Naive thymus-derived CD8-positive, alpha-beta T cell (primary cell): Measurements from ENCODE around the gene ARTN. TPM values are rescaled to one million over a fixed set of nuclear protein-coding genes. Genes with fewer than 3 reads are reported as not detected.

Source experiments
- ATAC-seq, 2 donors: fragments of 150-1000 bp; cut with Tn5 transposase in 1 of 2; sonication (Bioruptor Pico), chemical (Tn5 transposase) in 1 of 2; 1 replicate in 1 of 2; 2 replicates in 1 of 2; pipeline ENCODE4 v1.10.0; 2021; ENCODE audit warnings: mild to moderate bottlenecking in 2 of 2, moderate library complexity in 2 of 2
- POLR2A ChIA-PET: fragments of 350-600 bp; sonication (Branson Sonifier 250); formaldehyde crosslinking; loops from one replicate; lab custom pipeline; 2021; ENCODE audit warnings: antibody characterized with exemption; lab: Charles Lee
- DNase-seq, 10 donors: peaks; one replicate each; pipeline versions ENCODE4 v3.0.0 to v3.0.0-alpha.2; 2020 to 2022
- H3K27ac Mint-ChIP-seq, 10 donors: one replicate each; pipeline ENCODE4 v1.8.0; 2020 to 2022; ENCODE audit warnings: mild to moderate bottlenecking in 10 of 10, mixed read lengths in 10 of 10, moderate library complexity in 4 of 10, inconsistent platforms in 1 of 10
- H3K27me3 Mint-ChIP-seq, 5 donors: one replicate each; pipeline ENCODE4 v1.8.0; 2021 to 2022; ENCODE audit warnings: mixed read lengths in 5 of 5
- H3K36me3 Mint-ChIP-seq, 3 donors: one replicate each; pipeline ENCODE4 v1.8.0; 2020 to 2022; ENCODE audit warnings: mixed read lengths in 3 of 3, mild to moderate bottlenecking in 2 of 3, inconsistent platforms in 1 of 3
- H3K4me1 Mint-ChIP-seq, 4 donors: one replicate each; pipeline ENCODE4 v1.8.0; 2021 to 2022; ENCODE audit warnings: mixed read lengths in 4 of 4
- H3K4me3 Mint-ChIP-seq, 10 donors: one replicate each; pipeline ENCODE4 v1.8.0; 2020 to 2022; ENCODE audit warnings: mild to moderate bottlenecking in 10 of 10, mixed read lengths in 10 of 10, moderate library complexity in 6 of 10, inconsistent platforms in 1 of 10
- H3K9me3 Mint-ChIP-seq, 9 donors: one replicate each; pipeline ENCODE4 v1.8.0; 2020 to 2022; ENCODE audit warnings: mixed read lengths in 9 of 9, mild to moderate bottlenecking in 3 of 9, inconsistent platforms in 1 of 9, moderate library complexity in 1 of 9
- polyA plus RNA-seq, 3 donors: library from polyadenylated mRNA; unstranded; fragments of 300-500 nt; fragmentation: Illumina TruSeq; gene quantifications; one replicate each; pipeline ENCODE4 v1.2.3, GENCODE V29; 2021
- total RNA-seq, 8 experiments: library from RNA in 2 of 8; stranded (reverse) in 2 of 8; gene quantifications; one replicate each; pipeline ENCODE4 v1.2.3 and lab custom pipeline; 2021 to 2026

ARTN gene
- total and polyA plus RNA-seq, 5 experiments from 2014 or later, result 0.25 to 0.96 TPM; not detected in 3

DNA sequence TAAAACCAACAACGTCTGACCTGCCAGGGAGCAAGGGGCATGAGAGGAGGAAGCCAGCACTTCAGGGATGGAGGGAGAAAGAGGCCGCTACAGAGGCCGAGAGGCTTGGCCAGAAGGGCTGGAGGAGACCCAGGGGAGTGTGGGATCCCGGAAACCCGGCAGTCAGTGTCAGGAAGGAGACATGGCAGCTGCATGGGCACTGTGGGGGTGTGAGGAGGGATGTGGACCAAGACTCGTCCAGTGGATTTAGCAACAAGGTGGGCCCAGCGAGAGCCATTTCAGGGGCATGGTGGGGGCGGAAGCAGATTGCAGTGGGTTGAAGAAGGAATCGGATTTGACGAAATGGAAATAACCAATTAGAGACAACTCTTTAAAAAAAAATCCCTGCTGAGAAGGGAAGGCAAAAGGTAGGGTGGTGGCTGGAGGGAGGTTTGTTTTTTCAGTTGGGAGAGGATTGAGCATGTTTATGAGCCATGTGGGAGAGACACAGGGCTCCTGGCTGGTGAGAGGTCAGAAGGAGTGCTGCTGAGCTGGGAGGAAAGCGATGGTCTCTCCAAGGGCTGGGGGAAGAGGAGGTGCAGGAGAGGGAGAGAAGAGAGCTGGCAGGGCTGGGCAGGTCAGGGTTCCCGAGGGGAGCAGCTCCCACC, 49.8 kb downstream of the ARTN start:
- peak overlapping the region in 2 of 10 donors; percentile 5 to 20 for H3K4me3 Mint-ChIP-seq
- no peak for ATAC-seq
- no peaks in the 10 kb centered on the region for H3K9me3 Mint-ChIP-seq
- H3K27ac Mint-ChIP-seq, result peak overlapping the region in 1 of 10 donors; percentile 12
- H3K27me3 Mint-ChIP-seq, result peaks cover 3 to 19% (median 11%) of the 10 kb centered on the region in 5 donors
- POLR2A ChIA-PET, result no interaction called here
- DNase-seq, result no peak
- H3K4me1 Mint-ChIP-seq, result peaks cover 8 to 18% (median 14%) of the 10 kb centered on the region in 4 donors
- H3K36me3 Mint-ChIP-seq, result peaks cover 0 to 6% (median 3%) of the 10 kb centered on the region in 3 donors

- DNase-seq, result no peak
- no peak for ATAC-seq
- peaks cover 0 to under 1% (median 0%) of the 10 kb centered on the region in 3 donors for H3K36me3 Mint-ChIP-seq
- H3K9me3 Mint-ChIP-seq, result no peaks in the 10 kb centered on the region
- H3K4me1 Mint-ChIP-seq, result peaks cover 2 to 10% (median 7%) of the 10 kb centered on the region in 4 donors
- H3K4me3 Mint-ChIP-seq, result no peak overlapping the region
- H3K27me3 Mint-ChIP-seq, result peaks cover 3 to 12% (median 11%) of the 10 kb centered on the region in 5 donors
- H3K27ac Mint-ChIP-seq, result no peak overlapping the region
- POLR2A ChIA-PET, result no interaction called here
These were observed 51.3 kb downstream of the ARTN start for GRCh38 chr1:43984855-43985254.

DNA sequence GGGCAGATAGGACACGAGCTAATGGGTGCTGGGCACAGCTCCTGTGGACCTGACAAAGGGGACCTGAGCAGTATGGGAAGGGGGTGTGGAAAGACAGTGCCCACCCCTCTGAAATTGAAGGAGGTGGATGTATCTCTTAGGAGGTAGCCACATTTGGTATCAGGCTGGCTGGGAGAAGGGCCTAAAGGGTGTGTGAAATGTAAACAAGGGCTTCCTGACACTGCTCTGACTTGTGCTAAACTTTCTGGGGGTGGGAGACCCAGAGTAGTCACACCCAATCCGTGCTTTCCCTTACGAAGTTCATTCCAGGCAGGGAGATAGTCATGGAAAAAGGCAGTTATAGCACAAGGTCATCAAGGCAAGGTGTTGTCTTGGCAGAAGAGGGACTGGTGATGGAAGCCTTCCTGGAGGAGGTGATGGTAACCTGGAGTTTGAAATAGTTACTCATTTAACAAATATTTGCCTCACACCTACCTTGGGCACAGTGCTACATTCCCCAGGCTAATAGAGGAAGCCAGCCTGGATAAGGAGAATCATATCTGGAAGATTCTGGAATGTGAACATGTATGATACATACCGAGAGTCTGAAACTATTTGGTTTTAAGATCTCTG, 52.5 kb downstream of the ARTN start:
- Mint-ChIP-seq H3K27ac (peak overlapping the region in 1 of 10 donors; percentile 49), H3K27me3 (peaks cover 0 to 5% (median under 1%) of the 10 kb centered on the region in 5 donors), H3K4me1 (peaks cover 3 to 4% (median 3%) of the 10 kb centered on the region in 4 donors), H3K9me3 (no peaks in the 10 kb centered on the region), H3K36me3 (no peaks in the 10 kb centered on the region), H3K4me3 (peak overlapping the region in 1 of 10 donors; percentile 34)
- DNase-seq, result no peak
- POLR2A ChIA-PET, result no interaction called here
- ATAC-seq, result no peak

DNA sequence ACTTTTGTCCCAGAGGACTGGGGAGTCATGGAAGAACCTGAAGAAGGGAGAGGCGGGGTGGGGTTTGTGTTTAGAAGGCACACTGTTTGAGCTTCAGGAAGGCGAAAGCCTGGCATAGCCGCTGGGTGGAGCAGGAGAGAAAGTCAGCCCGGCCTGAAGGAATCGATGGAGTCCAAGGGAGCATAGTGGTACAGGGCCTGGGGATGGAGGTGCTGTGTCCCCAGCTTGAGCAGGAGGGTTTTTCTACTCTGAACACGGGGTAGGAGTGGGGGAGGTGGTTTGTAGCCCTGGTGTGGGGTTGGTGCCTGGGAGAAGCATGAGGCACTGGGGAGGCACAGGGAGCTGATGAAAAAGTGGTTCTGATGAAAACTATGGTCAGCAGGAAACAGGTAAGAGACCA, 53.1 kb downstream of the ARTN start:
- Mint-ChIP-seq H3K27ac (no peak overlapping the region), H3K36me3 (no peaks in the 10 kb centered on the region), H3K9me3 (no peaks in the 10 kb centered on the region), H3K4me3 (peak overlapping the region in 1 of 10 donors; percentile 34), H3K4me1 (peaks cover 6 to 9% (median 7%) of the 10 kb centered on the region in 4 donors), H3K27me3 (peaks cover 0 to 3% (median 0%) of the 10 kb centered on the region in 5 donors)
- no peak for DNase-seq
- ATAC-seq, result no peak
- POLR2A ChIA-PET, result interaction anchor here (2.2 kb wide), 1 partner anchor 11 kb away, joined by 8 read pairs; the partner anchor contains the start of gene ATP6V0B

Other genes starting within 250 kb of the ARTN start
- gene ST3GAL3, start 226.3 kb upstream of the ARTN start, total RNA-seq, result 10 to 100 TPM; 21.9 to 23.0 TPM
- gene ST3GAL3, start 226.3 kb upstream of the ARTN start, polyA plus RNA-seq, result 10 to 100 TPM in 1 of 3 donors, 1 to 10 TPM in 2; 7.5 to 10.9 (median 9.9) TPM
- 10 to 100 TPM; 20.5 to 24.1 TPM for gene IPO13, start 13.1 kb downstream of the ARTN start, total RNA-seq
- 10 to 100 TPM; 13.8 to 14.5 (median 14.4) TPM for gene IPO13, start 13.1 kb downstream of the ARTN start, polyA plus RNA-seq
- gene DPH2, start 36.2 kb downstream of the ARTN start, total RNA-seq, result 10 to 100 TPM; 34.5 to 37.7 TPM
- 10 to 100 TPM; 30.2 to 40.4 (median 35.7) TPM for gene DPH2, start 36.2 kb downstream of the ARTN start, polyA plus RNA-seq
- gene ATP6V0B, start 41.2 kb downstream of the ARTN start, total RNA-seq, result 10 to 100 TPM; 55.8 to 59.6 TPM
- 100 to 1,000 TPM; 149 to 213 (median 166) TPM for gene ATP6V0B, start 41.2 kb downstream of the ARTN start, polyA plus RNA-seq
- under 1 TPM; 0.38 to 0.83 TPM for gene B4GALT2, start 45.4 kb downstream of the ARTN start, total RNA-seq
- under 1 TPM in 2 of 3 donors, not detected in 1; 0.11 to 0.25 TPM for gene B4GALT2, start 45.4 kb downstream of the ARTN start, polyA plus RNA-seq
- gene CCDC24, start 57.8 kb downstream of the ARTN start, total RNA-seq, result 1 to 10 TPM; 1.9 to 2.5 TPM
- gene CCDC24, start 57.8 kb downstream of the ARTN start, polyA plus RNA-seq, result under 1 TPM in 2 of 3 donors, not detected in 1; 0.29 to 0.61 TPM
- gene SLC6A9, start 97.7 kb downstream of the ARTN start, total RNA-seq, result 1 to 10 TPM; 1.7 to 3.4 TPM
- not detected for gene SLC6A9, start 97.7 kb downstream of the ARTN start, polyA plus RNA-seq
- gene KLF17, start 185.0 kb downstream of the ARTN start, total RNA-seq, result not detected
- gene KLF17, start 185.0 kb downstream of the ARTN start, polyA plus RNA-seq, result not detected
- gene KLF18, start 207.8 kb downstream of the ARTN start, total RNA-seq, result not detected
- not detected for gene KLF18, start 207.8 kb downstream of the ARTN start, polyA plus RNA-seq